ENCODE measurements around the gene ZNF281.
A peak's percentile ranks its signal among the peaks of the same experiment; 100 is the strongest.
"Not testable (repeated sequence)": the region's sequence is repeated elsewhere in the genome, so short reads cannot be mapped to it uniquely, and the experiment has no call there.

Gene ZNF281

GRCh38 chr1:200428482-200429205 lies 18.8 kb upstream of the ZNF281 start:
- no peak for DNase-seq

GRCh38 chr1:200427744-200428143 lies 17.9 kb upstream of the ZNF281 start:
- DNase-seq, result no peak

GRCh38 chr1:200426196-200426595 lies 16.4 kb upstream of the ZNF281 start:
- no peak for DNase-seq

- DNase-seq, result no peak
Measured at GRCh38 chr1:200423235-200423634, 13.4 kb upstream of the ZNF281 start.

GRCh38 chr1:200422211-200422610 lies 12.4 kb upstream of the ZNF281 start:
- DNase-seq, result no peak

- no peak for DNase-seq
Measured at GRCh38 chr1:200415789-200416593, 6.2 kb upstream of the ZNF281 start.

- no peak for DNase-seq
Measured at GRCh38 chr1:200415227-200415626, 5.4 kb upstream of the ZNF281 start.

GRCh38 chr1:200414657-200415056 lies 4.8 kb upstream of the ZNF281 start:
- DNase-seq, result no peak

- DNase-seq, result not testable (repeated sequence)
Measured at GRCh38 chr1:200413766-200414165, 3.9 kb upstream of the ZNF281 start.

GRCh38 chr1:200411406-200412257 lies 1.8 kb upstream of the ZNF281 start:
- peak; percentile 67 for DNase-seq

- no peak for DNase-seq
Measured at GRCh38 chr1:200410566-200410878, 686 bp upstream of the ZNF281 start.

GRCh38 chr1:200409203-200409760 lies 554 bp downstream of the ZNF281 start:
- DNase-seq, result peak; percentile 64

- no peak for DNase-seq
Measured at GRCh38 chr1:200406161-200406797, 3.6 kb downstream of the ZNF281 start.

- DNase-seq, result no peak
Measured at GRCh38 chr1:200405264-200405663, 4.6 kb downstream of the ZNF281 start.

GRCh38 chr1:200401708-200402107 lies 8.1 kb downstream of the ZNF281 start:
- DNase-seq, result no peak

- DNase-seq, result no peak
Measured at GRCh38 chr1:200401263-200401662, 8.6 kb downstream of the ZNF281 start.

GRCh38 chr1:200400556-200400955 lies 9.3 kb downstream of the ZNF281 start:
- DNase-seq, result no peak

- no peak for DNase-seq
Measured at GRCh38 chr1:200399860-200400259, 10.0 kb downstream of the ZNF281 start.

GRCh38 chr1:200398373-200398772 lies 11.5 kb downstream of the ZNF281 start:
- DNase-seq, result no peak

- no peak for DNase-seq
Measured at GRCh38 chr1:200392625-200393185, 17.1 kb downstream of the ZNF281 start.

- DNase-seq, result no peak
Measured at GRCh38 chr1:200391747-200392146, 18.1 kb downstream of the ZNF281 start.

GRCh38 chr1:200388791-200389190 lies 21.0 kb downstream of the ZNF281 start:
- DNase-seq, result no peak

Measured in islet precursor cell (in vitro differentiated cells).